NOMO-1 treated with DMSO at 0.1 percent for 48 hours (cell line): ENCODE measurements around the gene RXFP2.

Source experiments
- DNase-seq: peaks from one replicate; lab custom pipeline; 2025; ENCODE audit not compliant: unreplicated experiment; lab: John Stamatoyannopoulos, UW

Gene RXFP2

GRCh38 chr13:31739226-31739625, at the start of gene RXFP2:
Gene RXFP2, plus strand, starts transcription at chr13:31739526. Its CDS starts 87 bp downstream, at chr13:31739613.
- DNase-seq = no peak

GRCh38 chr13:31697290-31697689, 42.0 kb upstream of the RXFP2 start:
- no peak for DNase-seq

GRCh38 chr13:31699650-31700049, 39.7 kb upstream of the RXFP2 start:
- DNase-seq = no peak

GRCh38 chr13:31703780-31704179, 35.5 kb upstream of the RXFP2 start:
- no peak for DNase-seq

- no peak for DNase-seq
Measured at GRCh38 chr13:31706105-31706504, 33.2 kb upstream of the RXFP2 start.

GRCh38 chr13:31717583-31717982, 21.7 kb upstream of the RXFP2 start:
- no peak for DNase-seq

- no peak for DNase-seq
Measured at GRCh38 chr13:31719214-31719613, 20.1 kb upstream of the RXFP2 start.

- no peak for DNase-seq
Measured at GRCh38 chr13:31722673-31723072, 16.7 kb upstream of the RXFP2 start.

- DNase-seq = no peak
Measured at GRCh38 chr13:31725841-31726240, 13.5 kb upstream of the RXFP2 start.

GRCh38 chr13:31731921-31732320, 7.4 kb upstream of the RXFP2 start:
- DNase-seq = no peak

GRCh38 chr13:31733066-31733465, 6.3 kb upstream of the RXFP2 start:
- no peak for DNase-seq

- no peak for DNase-seq
Measured at GRCh38 chr13:31733647-31734046, 5.7 kb upstream of the RXFP2 start.

GRCh38 chr13:31742097-31742734, 2.9 kb downstream of the RXFP2 start:
- DNase-seq = peak; percentile 77

- DNase-seq = no peak
Measured at GRCh38 chr13:31747291-31747690, 8.0 kb downstream of the RXFP2 start.

GRCh38 chr13:31747966-31748365, 8.6 kb downstream of the RXFP2 start:
- no peak for DNase-seq

GRCh38 chr13:31749929-31750328, 10.6 kb downstream of the RXFP2 start:
- peak; percentile 49 for DNase-seq

GRCh38 chr13:31755211-31755610, 15.9 kb downstream of the RXFP2 start:
- DNase-seq = no peak

- DNase-seq = no peak
Measured at GRCh38 chr13:31755803-31756212, 16.5 kb downstream of the RXFP2 start.

- no peak for DNase-seq
Measured at GRCh38 chr13:31756346-31756745, 17.0 kb downstream of the RXFP2 start.

- no peak for DNase-seq
Measured at GRCh38 chr13:31761951-31762350, 22.6 kb downstream of the RXFP2 start.

- no peak for DNase-seq
Measured at GRCh38 chr13:31764556-31764955, 25.2 kb downstream of the RXFP2 start.

- DNase-seq = no peak
Measured at GRCh38 chr13:31765138-31765785, 25.9 kb downstream of the RXFP2 start.
